Neural cell (in vitro differentiated cells): ENCODE results near the gene LRRC74B. TPM values are rescaled to one million over a fixed set of nuclear protein-coding genes. Genes with fewer than 3 reads are reported as not detected.

Source experiments
- H2AFZ ChIP-seq: fragments of 200-600, 300-800 bp; sonication (generic), shearing (Covaris generic); 2 replicates; pipeline ENCODE4 v1.6.0; 2014; ENCODE audit warnings: low read depth, mild to moderate bottlenecking, antibody characterized with exemption, low read length, moderate library complexity
- H3F3A ChIP-seq: fragments of 200-600 bp; shearing (Covaris generic); 2 replicates; pipeline ENCODE4 v1.6.1; 2016; ENCODE audit warnings: mild to moderate bottlenecking, moderate library complexity, mixed read lengths, antibody characterized with exemption, low read length; ENCODE audit not compliant: insufficient read depth, poor library complexity, severe bottlenecking
- H3K27ac ChIP-seq: fragments of 200-600, 300-800 bp; sonication (generic), shearing (Covaris generic); 2 replicates; pipeline ENCODE4 v1.5.1; 2014; ENCODE audit warnings: mild to moderate bottlenecking, low read length, moderate library complexity
- H3K27me3 ChIP-seq: fragments of 300-800, 200-600 bp; sonication (generic), shearing (Covaris generic); 2 replicates; pipeline ENCODE4 v1.6.0; 2014; ENCODE audit warnings: mild to moderate bottlenecking, low read depth, low read length, moderate library complexity; ENCODE audit not compliant: insufficient read depth
- H3K36me3 ChIP-seq: fragments of 300-800, 200-600 bp; sonication (generic), shearing (Covaris generic); 2 replicates; pipeline ENCODE4 v1.5.1; 2014; ENCODE audit warnings: mild to moderate bottlenecking, antibody characterized with exemption, low read length, moderate library complexity; ENCODE audit not compliant: insufficient read depth
- H3K4me2 ChIP-seq: fragments of 300-800, 200-600 bp; sonication (generic), shearing (Covaris generic); 2 replicates; pipeline ENCODE4 v1.6.0; 2014; ENCODE audit warnings: mild to moderate bottlenecking, low read length
- H3K4me3 ChIP-seq: fragments of 300-800, 200-600 bp; sonication (generic), shearing (Covaris generic); 2 replicates; pipeline ENCODE4 v1.5.1; 2014; ENCODE audit warnings: mild to moderate bottlenecking, low read length, moderate library complexity
- H3K79me2 ChIP-seq: fragments of 200-600 bp; shearing (Covaris generic); replicated peaks from 2 replicates; pipeline ENCODE4 v1.6.0; 2014; ENCODE audit warnings: mild to moderate bottlenecking, low read length, moderate library complexity; ENCODE audit not compliant: insufficient read depth
- H3K9ac ChIP-seq: fragments of 300-800, 200-600 bp; sonication (generic), shearing (Covaris generic); 2 replicates; pipeline ENCODE4 v1.6.1; 2016; ENCODE audit warnings: mild to moderate bottlenecking, low read length, mixed read lengths
- H3K9me2 ChIP-seq: fragments of 200-600 bp; shearing (Covaris generic); 2 replicates; pipeline ENCODE4 v1.6.1; 2016; ENCODE audit warnings: mild to moderate bottlenecking, low read length, mixed read lengths; ENCODE audit not compliant: insufficient read depth
- H3K9me3 ChIP-seq: fragments of 200-600, 300-800 bp; sonication (generic), shearing (Covaris generic); 2 replicates; pipeline ENCODE4 v1.6.1; 2016; ENCODE audit warnings: mild to moderate bottlenecking, mixed run types, low read length, moderate library complexity, mixed read lengths
- H4K20me1 ChIP-seq: fragments of 200-600 bp; shearing (Covaris generic); 2 replicates; pipeline ENCODE4 v1.6.1; 2016; ENCODE audit warnings: mild to moderate bottlenecking, mixed run types; ENCODE audit not compliant: insufficient read depth
- CTCF ChIP-seq: fragments of 450-650 bp; IDR thresholded peaks from 2 replicates; pipeline ENCODE4 v1.5.1; 2014; ENCODE audit warnings: antibody characterized with exemption, mild to moderate bottlenecking, moderate library complexity; ENCODE audit not compliant: poor library complexity, severe bottlenecking
- EP300 ChIP-seq: fragments of 450-650 bp; conservative IDR thresholded peaks from 2 replicates; pipeline ENCODE4 v1.6.1; 2014; ENCODE audit warnings: antibody characterized with exemption, mild to moderate bottlenecking, moderate library complexity; ENCODE audit not compliant: poor library complexity, severe bottlenecking
- EZH2 ChIP-seq: fragments of 200-600, 300-800 bp; shearing (Covaris generic), sonication (generic); IDR thresholded peaks from 2 replicates; pipeline ENCODE4 v1.6.1; 2014; ENCODE audit warnings: antibody characterized with exemption, low read length, borderline replicate concordance, mild to moderate bottlenecking; ENCODE audit not compliant: insufficient read depth, poor library complexity, severe bottlenecking
- MXI1 ChIP-seq: fragments of 450-650 bp; conservative IDR thresholded peaks from 2 replicates; pipeline ENCODE4 v1.6.1; 2014; ENCODE audit warnings: antibody characterized with exemption, mild to moderate bottlenecking; ENCODE audit not compliant: poor library complexity, severe bottlenecking
- POLR2AphosphoS5 ChIP-seq: IDR thresholded peaks from 2 replicates; pipeline ENCODE4 v1.6.1; 2012
- RAD21 ChIP-seq: fragments of 450-650 bp; conservative IDR thresholded peaks from 2 replicates; pipeline ENCODE4 v1.6.1; 2014; ENCODE audit warnings: antibody characterized with exemption, mild to moderate bottlenecking, moderate library complexity
- REST ChIP-seq: IDR thresholded peaks from 2 replicates; pipeline ENCODE4 v1.6.1; 2012; ENCODE audit warnings: borderline replicate concordance
- SMC3 ChIP-seq: fragments of 450-650 bp; conservative IDR thresholded peaks from 2 replicates; pipeline ENCODE4 v1.6.1; 2014; ENCODE audit warnings: antibody characterized with exemption, mild to moderate bottlenecking, moderate library complexity; ENCODE audit not compliant: poor library complexity
- TAF1 ChIP-seq: IDR thresholded peaks from 2 replicates; pipeline ENCODE4 v1.6.1; 2012; ENCODE audit warnings: low read depth
- polyA plus RNA-seq: library from polyadenylated mRNA; depleted of rRNA; stranded (reverse); fragments of >200 nt; gene quantifications from 2 replicates; pipeline ENCODE4 v1.2.3, GENCODE V29; 2014

Gene LRRC74B
- polyA plus RNA-seq, 1 donor from 2014 or later = not detected

- H4K20me1 ChIP-seq = no peaks in the 10 kb centered on the region
- no peak overlapping the region for H2AFZ ChIP-seq
- H3K9ac ChIP-seq = no peak overlapping the region
- no peaks in the 10 kb centered on the region for H3F3A ChIP-seq
- H3K27ac ChIP-seq = no peak overlapping the region
- no peak overlapping the region for H3K4me2 ChIP-seq
- H3K4me3 ChIP-seq = no peak overlapping the region
- H3K9me2 ChIP-seq = no peaks in the 10 kb centered on the region
- no peaks in the 10 kb centered on the region for H3K79me2 ChIP-seq
- TF ChIP-seq TAF1 = no peak
- no peak for TF ChIP-seq REST
- TF ChIP-seq POLR2AphosphoS5 = no peak
- no peak for TF ChIP-seq EZH2
- no peak for TF ChIP-seq RAD21
- no peak for TF ChIP-seq CTCF
- TF ChIP-seq SMC3 = no peak
- TF ChIP-seq EP300 = no peak
- TF ChIP-seq MXI1 = no peak
- no peaks in the 10 kb centered on the region for H3K36me3 ChIP-seq
- H3K27me3 ChIP-seq = no peaks in the 10 kb centered on the region
- no peaks in the 10 kb centered on the region for H3K9me3 ChIP-seq
Observed at GRCh38 chr22:21104126-21104691, 58.5 kb downstream of the LRRC74B start.

- Histone ChIP-seq H2AFZ (no peak overlapping the region), H3K9me3 (no peaks in the 10 kb centered on the region), H3K79me2 (no peaks in the 10 kb centered on the region), H3K27ac (no peak overlapping the region), H3K9ac (no peak overlapping the region), H3F3A (no peaks in the 10 kb centered on the region), H3K27me3 (no peaks in the 10 kb centered on the region), H4K20me1 (no peaks in the 10 kb centered on the region), H3K9me2 (no peaks in the 10 kb centered on the region), H3K4me2 (no peak overlapping the region), H3K4me3 (no peak overlapping the region), H3K36me3 (no peaks in the 10 kb centered on the region)
- TF ChIP-seq TAF1 = no peak
- TF ChIP-seq EZH2 = no peak
- no peak for TF ChIP-seq EP300
- TF ChIP-seq SMC3 = no peak
- TF ChIP-seq REST = no peak
- TF ChIP-seq MXI1 = no peak
- TF ChIP-seq POLR2AphosphoS5 = no peak
- no peak for TF ChIP-seq CTCF
- no peak for TF ChIP-seq RAD21
Observed at GRCh38 chr22:21105294-21105693, 59.5 kb downstream of the LRRC74B start.
